Uterus (tissue), 4 donors: ENCODE measurements around the gene FPR3. TPM values are rescaled to one million over a fixed set of nuclear protein-coding genes. Genes with fewer than 3 reads are reported as not detected.
"Not testable (repeated sequence)": the region's sequence is repeated elsewhere in the genome, so short reads cannot be mapped to it uniquely, and the experiment has no call there.

ENCODE experiments used
- DNase-seq, 2 donors: peaks; one replicate each; pipeline ENCODE4 v3.0.0-alpha.2; 2019 to 2020
- H3K27ac ChIP-seq, 2 donors: fragments of 200-600 bp; sonication (generic); 1 replicate in 1 of 2; 2 replicates in 1 of 2; pipeline ENCODE4 v1.5.1; 2016 to 2018
- H3K27me3 ChIP-seq, 2 donors: fragments of 200-600 bp; sonication (generic); one replicate each; pipeline ENCODE4 v1.5.1; 2018 to 2019; ENCODE audit warnings: control low read depth in 1 of 2
- H3K36me3 ChIP-seq, 2 donors: fragments of 200-600 bp; sonication (generic); one replicate each; pipeline ENCODE4 v1.5.1; 2019; ENCODE audit warnings: control low read depth in 1 of 2
- H3K4me1 ChIP-seq, 2 donors: fragments of 200-600 bp; sonication (generic); one replicate each; pipeline ENCODE4 v1.5.1; 2018 to 2019; ENCODE audit warnings: control low read depth in 1 of 2
- H3K4me3 ChIP-seq, 2 donors: fragments of 200-600 bp; sonication (generic); 1 replicate in 1 of 2; 2 replicates in 1 of 2; pipeline ENCODE4 v1.5.1; 2018 to 2019; ENCODE audit warnings: mild to moderate bottlenecking in 1 of 2
- H3K9me3 ChIP-seq, 2 donors: fragments of 200-600 bp; sonication (generic); one replicate each; pipeline ENCODE4 v1.5.1; 2019; ENCODE audit warnings: control low read depth in 1 of 2
- POLR2A ChIP-seq, 2 donors: fragments of 450-650 bp; IDR thresholded peaks; one replicate each; pipeline ENCODE4 v1.6.1; 2016; ENCODE audit warnings: antibody characterized with exemption in 2 of 2, mild to moderate bottlenecking in 1 of 2, moderate library complexity in 1 of 2
- intact Hi-C: fragments of 100-400 bp; cut with DNase I; formaldehyde crosslinking; loops from one replicate; pipeline ENCODE4 v1.15.1; 2023; ENCODE audit warnings: low total_unique reads
- total RNA-seq, 4 donors: library from RNA; depleted of rRNA in 3 of 4; stranded (reverse); fragments of >200 nt in 3 of 4; gene quantifications; one replicate each; pipeline versions ENCODE4 v1.1.0 to v1.2.4, GENCODE V29; 2014 to 2023
- TF ChIP-seq, protein P1 (sequence below), 4 experiments: fragments of 200-600 bp in 2 of 4; fragments of 450-650 bp in 2 of 4; sonication (generic) in 2 of 4; IDR thresholded peaks; one replicate each; pipeline ENCODE4 v1.5.1; 2016 to 2019; ENCODE audit warnings: antibody characterized with exemption in 4 of 4, mild to moderate bottlenecking in 2 of 4, moderate library complexity in 1 of 4
- donor health status: DM: yes; HTN: yes; CAD: no.

The FPR3 gene
- total RNA-seq, 4 donors from 2014 or later, result 1.2 to 5.6 (median 1.8) TPM; not detected in 1

DNA sequence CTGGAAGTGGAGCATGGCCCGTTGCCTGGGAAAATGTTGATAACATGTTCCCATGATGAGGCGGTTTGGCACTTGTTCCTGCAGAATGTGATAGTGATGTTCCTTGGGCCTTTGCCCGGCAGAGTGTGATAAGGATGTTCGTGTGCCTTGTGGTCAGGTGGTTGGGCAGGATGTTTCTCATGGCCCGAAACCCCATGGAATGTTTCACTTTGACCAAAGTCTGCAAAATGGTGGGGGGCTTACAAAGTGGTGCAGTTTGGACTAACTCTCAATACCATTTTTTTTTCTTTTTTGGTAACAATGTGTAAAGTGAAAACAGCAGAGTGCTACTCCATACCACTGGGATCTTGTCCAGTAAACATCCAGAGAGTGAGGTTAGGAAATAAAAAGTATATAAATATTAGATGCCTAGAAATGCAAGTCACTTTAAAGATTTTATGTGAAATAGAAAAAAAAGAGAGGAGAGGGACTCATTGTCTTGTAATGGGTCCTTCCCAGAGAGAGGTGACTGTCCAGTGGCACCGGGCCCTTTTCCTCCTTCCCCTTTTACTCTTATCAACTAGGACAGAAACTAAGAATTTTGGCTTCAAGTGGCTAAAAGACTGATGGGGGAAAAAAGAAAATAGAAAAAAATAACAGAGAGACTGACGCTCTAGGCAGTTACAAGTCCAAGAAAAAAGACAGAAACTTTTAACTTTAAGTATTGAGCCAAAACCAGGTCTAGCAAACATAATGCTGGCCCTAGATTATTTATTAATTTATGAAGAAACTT is 5.7 kb downstream of the FPR3 start:
- TF ChIP-seq, protein P1, sequence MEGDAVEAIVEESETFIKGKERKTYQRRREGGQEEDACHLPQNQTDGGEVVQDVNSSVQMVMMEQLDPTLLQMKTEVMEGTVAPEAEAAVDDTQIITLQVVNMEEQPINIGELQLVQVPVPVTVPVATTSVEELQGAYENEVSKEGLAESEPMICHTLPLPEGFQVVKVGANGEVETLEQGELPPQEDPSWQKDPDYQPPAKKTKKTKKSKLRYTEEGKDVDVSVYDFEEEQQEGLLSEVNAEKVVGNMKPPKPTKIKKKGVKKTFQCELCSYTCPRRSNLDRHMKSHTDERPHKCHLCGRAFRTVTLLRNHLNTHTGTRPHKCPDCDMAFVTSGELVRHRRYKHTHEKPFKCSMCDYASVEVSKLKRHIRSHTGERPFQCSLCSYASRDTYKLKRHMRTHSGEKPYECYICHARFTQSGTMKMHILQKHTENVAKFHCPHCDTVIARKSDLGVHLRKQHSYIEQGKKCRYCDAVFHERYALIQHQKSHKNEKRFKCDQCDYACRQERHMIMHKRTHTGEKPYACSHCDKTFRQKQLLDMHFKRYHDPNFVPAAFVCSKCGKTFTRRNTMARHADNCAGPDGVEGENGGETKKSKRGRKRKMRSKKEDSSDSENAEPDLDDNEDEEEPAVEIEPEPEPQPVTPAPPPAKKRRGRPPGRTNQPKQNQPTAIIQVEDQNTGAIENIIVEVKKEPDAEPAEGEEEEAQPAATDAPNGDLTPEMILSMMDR (IDR thresholded peaks at IDR 0.05), result no peak
- no peak for TF ChIP-seq POLR2A (IDR thresholded peaks at IDR 0.05)
- Histone ChIP-seq H3K4me3 (no peak overlapping the region), H3K9me3 (no peaks in the 10 kb centered on the region), H3K27me3 (no peaks in the 10 kb centered on the region), H3K36me3 (no peaks in the 10 kb centered on the region), H3K4me1 (peaks cover 4 to 8% of the 10 kb centered on the region in 2 donors), H3K27ac (peak overlapping the region; percentile 58 to 69)
- peak; percentile 57 to 79 for DNase-seq
- intact Hi-C loops, result no loop called here

DNA sequence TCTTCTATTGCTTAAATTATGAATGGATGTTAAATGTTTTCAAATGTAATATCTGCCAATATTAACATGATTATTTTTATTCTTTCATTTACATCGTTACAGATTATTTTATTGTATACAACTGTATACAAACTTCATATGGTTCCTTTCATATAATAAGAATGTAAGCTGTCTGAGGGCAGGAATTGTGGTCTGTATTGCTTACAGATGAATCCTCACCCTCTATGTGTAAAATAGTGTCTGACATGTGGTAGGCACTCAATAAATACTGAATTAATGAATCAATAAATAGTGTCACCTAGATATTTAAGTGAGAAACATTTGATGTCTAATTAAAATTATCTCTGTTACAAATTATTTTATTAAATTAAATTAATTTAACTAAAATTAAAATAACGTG is 7.8 kb downstream of the FPR3 start:
- peaks cover 4 to 8% of the 10 kb centered on the region in 2 donors for H3K4me1 ChIP-seq
- no peak overlapping the region for H3K27ac ChIP-seq
- H3K4me3 ChIP-seq, result no peak overlapping the region
- TF ChIP-seq POLR2A (IDR thresholded peaks at IDR 0.05), result no peak
- TF ChIP-seq, protein P1 (IDR thresholded peaks at IDR 0.05), result no peak
- H3K27me3 ChIP-seq, result no peaks in the 10 kb centered on the region
- DNase-seq, result no peak
- no peaks in the 10 kb centered on the region for H3K36me3 ChIP-seq
- H3K9me3 ChIP-seq, result no peaks in the 10 kb centered on the region
- intact Hi-C loops, result no loop called here

GRCh38 chr19:51803519-51803918 is 8.6 kb downstream of the FPR3 start:
- Histone ChIP-seq H3K9me3 (no peaks in the 10 kb centered on the region), H3K4me1 (peaks cover 4 to 8% of the 10 kb centered on the region in 2 donors), H3K4me3 (no peak overlapping the region), H3K27ac (no peak overlapping the region), H3K27me3 (no peaks in the 10 kb centered on the region), H3K36me3 (no peaks in the 10 kb centered on the region)
- intact Hi-C loops, result no loop called here
- DNase-seq, result no peak
- TF ChIP-seq POLR2A (IDR thresholded peaks at IDR 0.05), result no peak
- TF ChIP-seq, protein P1 (IDR thresholded peaks at IDR 0.05), result no peak

DNA sequence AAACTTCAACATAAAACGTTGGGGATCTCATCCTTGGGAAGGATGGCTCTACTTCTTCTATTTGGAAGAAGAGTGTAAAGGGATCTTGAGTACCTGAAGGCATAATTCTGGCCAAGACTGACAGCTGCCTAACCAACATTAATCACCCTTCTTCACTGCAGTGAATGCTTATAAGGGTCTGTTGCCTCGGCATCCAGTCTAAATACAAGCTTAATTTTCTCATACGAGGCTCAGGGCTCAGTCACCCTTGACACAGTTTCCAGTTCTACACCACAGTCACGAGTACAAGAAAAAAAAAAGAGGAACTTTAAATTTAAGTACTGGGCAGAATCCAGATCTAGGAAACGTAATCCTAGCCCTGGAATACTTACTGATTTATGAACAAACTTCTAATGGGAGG is 9.0 kb downstream of the FPR3 start:
- Histone ChIP-seq H3K36me3 (no peaks in the 10 kb centered on the region), H3K9me3 (no peaks in the 10 kb centered on the region), H3K27ac (no peak overlapping the region), H3K4me3 (no peak overlapping the region), H3K4me1 (peaks cover 2 to 8% of the 10 kb centered on the region in 2 donors), H3K27me3 (no peaks in the 10 kb centered on the region)
- DNase-seq, result no peak
- intact Hi-C loops, result no loop called here
- no peak for TF ChIP-seq POLR2A (IDR thresholded peaks at IDR 0.05)

DNA sequence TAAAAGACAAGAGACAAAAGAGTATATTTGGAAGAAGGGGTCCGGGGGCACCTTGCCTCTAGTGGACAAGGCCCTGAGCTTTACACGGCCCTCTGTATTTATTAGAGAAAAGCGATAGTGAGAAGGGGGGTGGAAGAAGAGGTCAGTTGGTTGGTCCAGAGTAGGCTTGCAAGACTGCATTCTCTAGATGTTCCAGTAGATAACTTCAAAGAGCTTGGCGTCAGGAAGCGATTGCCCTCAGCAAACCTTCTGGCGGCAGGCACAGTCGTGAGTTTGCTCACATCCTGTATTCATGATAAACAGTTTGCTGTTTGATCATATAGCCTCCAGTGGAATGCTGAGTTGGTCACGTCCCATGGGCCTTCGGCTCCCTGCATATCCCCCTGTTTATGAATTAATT is 9.8 kb downstream of the FPR3 start:
- H3K27me3 ChIP-seq, H3K4me3 ChIP-seq, DNase-seq, intact Hi-C loops, H3K36me3 ChIP-seq, H3K27ac ChIP-seq, H3K9me3 ChIP-seq, H3K4me1 ChIP-seq: not testable (repeated sequence)

DNA sequence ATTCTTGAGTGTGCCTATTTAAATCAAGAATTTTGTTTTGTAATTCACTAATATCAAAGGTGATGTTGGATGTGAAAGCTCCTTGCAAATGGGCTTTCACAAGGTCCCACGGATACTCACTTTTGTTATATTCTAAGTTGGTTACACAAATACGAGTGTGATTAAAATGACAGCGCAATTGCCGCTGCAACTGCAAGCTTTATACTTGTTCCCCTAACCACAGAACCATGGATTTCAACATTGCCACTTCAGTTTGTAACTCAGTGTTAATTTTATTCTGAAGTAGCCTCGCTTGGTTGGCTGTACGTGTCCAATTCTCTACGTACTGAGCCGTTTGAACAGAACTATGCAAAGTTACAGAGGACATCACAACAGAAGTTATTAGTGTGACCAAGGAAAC is 10.4 kb downstream of the FPR3 start:
- DNase-seq, H3K4me3 ChIP-seq, intact Hi-C loops: not testable (repeated sequence)

DNA sequence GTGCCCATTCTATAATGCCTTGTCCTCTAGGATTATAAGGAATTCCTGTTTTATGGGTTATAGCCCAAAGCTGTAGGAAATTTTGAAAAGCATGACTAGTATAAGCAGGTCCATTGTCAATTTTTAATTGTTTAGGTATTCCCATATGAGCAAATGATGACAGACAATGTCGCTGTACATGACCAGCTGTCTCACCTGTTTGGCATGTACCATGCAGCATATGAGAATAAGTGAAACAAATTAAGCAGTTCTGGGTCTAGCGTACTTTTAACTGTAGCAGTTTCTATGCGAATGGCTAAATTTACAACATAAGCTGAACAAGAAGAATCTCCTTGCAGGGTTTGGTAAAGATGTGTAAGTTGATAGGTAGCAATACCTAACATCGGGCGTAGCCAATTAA is 11.6 kb downstream of the FPR3 start:
- intact Hi-C loops, H3K9me3 ChIP-seq, H3K36me3 ChIP-seq, H3K27me3 ChIP-seq, H3K4me3 ChIP-seq, H3K4me1 ChIP-seq, DNase-seq, H3K27ac ChIP-seq: not testable (repeated sequence)

More for the DNA sequence above, 10.4 kb downstream of the FPR3 start:
- not testable (repeated sequence) for H3K4me1 ChIP-seq, H3K27ac ChIP-seq, H3K36me3 ChIP-seq, H3K9me3 ChIP-seq, H3K27me3 ChIP-seq
